GM19099 (cell line): Measurements from ENCODE around the gene ADGRF1.

Experiments
- POLR2A ChIP-seq: IDR thresholded peaks from 3 replicates; pipeline ENCODE4 v1.6.1; 2011; ENCODE audit warnings: low read depth; ENCODE audit not compliant: insufficient read length; ENCODE audit errors: extremely low read depth

Gene ADGRF1

GRCh38 chr6:47042275-47042791 is at the start of gene ADGRF1:
Gene ADGRF1 (minus strand): TSS chr6:47042332. CDS start chr6:47029061, 13,271 bp downstream.
- TF ChIP-seq POLR2A, result no peak

GRCh38 chr6:47090881-47091280 is 48.7 kb upstream of the ADGRF1 start:
- TF ChIP-seq POLR2A, result no peak

- no peak for TF ChIP-seq POLR2A
Observed at GRCh38 chr6:47086051-47086770, 44.1 kb upstream of the ADGRF1 start.

- no peak for TF ChIP-seq POLR2A
Observed at GRCh38 chr6:47084610-47085009, 42.5 kb upstream of the ADGRF1 start.

GRCh38 chr6:47083586-47084047 is 41.5 kb upstream of the ADGRF1 start:
- TF ChIP-seq POLR2A, result no peak

- no peak for TF ChIP-seq POLR2A
Observed at GRCh38 chr6:47080083-47080596, 38.0 kb upstream of the ADGRF1 start.

- TF ChIP-seq POLR2A, result no peak
Observed at GRCh38 chr6:47079638-47080037, 37.5 kb upstream of the ADGRF1 start.

- no peak for TF ChIP-seq POLR2A
Observed at GRCh38 chr6:47078991-47079390, 36.9 kb upstream of the ADGRF1 start.

- no peak for TF ChIP-seq POLR2A
Observed at GRCh38 chr6:47076422-47077344, 34.6 kb upstream of the ADGRF1 start.

- no peak for TF ChIP-seq POLR2A
Observed at GRCh38 chr6:47075741-47076421, 33.7 kb upstream of the ADGRF1 start.

- no peak for TF ChIP-seq POLR2A
Observed at GRCh38 chr6:47075168-47075567, 33.0 kb upstream of the ADGRF1 start.

- no peak for TF ChIP-seq POLR2A
Observed at GRCh38 chr6:47073125-47074110, 31.3 kb upstream of the ADGRF1 start.

GRCh38 chr6:47072667-47073066 is 30.5 kb upstream of the ADGRF1 start:
- no peak for TF ChIP-seq POLR2A

GRCh38 chr6:47071681-47072080 is 29.5 kb upstream of the ADGRF1 start:
- TF ChIP-seq POLR2A, result no peak
